ENCODE measurements around the gene TEPSIN. TPM values are rescaled to one million over a fixed set of nuclear protein-coding genes. Genes with fewer than 3 reads are reported as not detected.
"Not testable (repeated sequence)": the region's sequence is repeated elsewhere in the genome, so short reads cannot be mapped to it uniquely, and the experiment has no call there.

The TEPSIN gene
- total and polyA plus RNA-seq, 7 donors, result 6.9 to 42.8 (median 23.5) TPM

DNA sequence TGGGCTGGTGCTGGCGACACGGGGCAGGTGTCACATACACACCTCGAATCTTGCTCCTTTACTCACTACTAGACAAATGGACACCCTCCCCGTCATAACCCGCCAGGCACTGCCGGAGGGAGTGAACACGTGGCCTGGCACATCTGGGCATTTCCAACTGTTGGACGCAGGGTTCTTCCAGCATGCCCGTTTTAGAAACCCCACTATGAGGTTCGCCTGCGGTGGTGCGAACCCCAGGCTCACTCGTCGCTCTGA, 9.3 kb downstream of the TEPSIN start:
- Histone ChIP-seq H3K27me3 (no peaks in the 10 kb centered on the region), H3K4me1 (no peaks in the 10 kb centered on the region), H3K9me3 (no peaks in the 10 kb centered on the region), H3K4me3 (no peak overlapping the region), H3K36me3 (peaks cover 16 to 64% (median 29%) of the 10 kb centered on the region in 4 donors), H3K27ac (no peak overlapping the region)
- 94 to 95% methylated on average over 14 of the region's 14 CpGs for WGBS, 2 donors
- intact Hi-C loops (cut with DNase I), result loop anchor here (10.0 kb wide), 1 partner anchor 195 kb away; the partner anchor contains the start of gene BAIAP2
- TF ChIP-seq EP300 (IDR thresholded peaks at IDR 0.05), result no peak
- no peak for TF ChIP-seq POLR2AphosphoS5 (IDR thresholded peaks at IDR 0.05)
- no peak for TF ChIP-seq CTCF (IDR thresholded peaks at IDR 0.05)
- no peak for TF ChIP-seq POLR2A (IDR thresholded peaks at IDR 0.05)
- DNase-seq, result no peak

DNA sequence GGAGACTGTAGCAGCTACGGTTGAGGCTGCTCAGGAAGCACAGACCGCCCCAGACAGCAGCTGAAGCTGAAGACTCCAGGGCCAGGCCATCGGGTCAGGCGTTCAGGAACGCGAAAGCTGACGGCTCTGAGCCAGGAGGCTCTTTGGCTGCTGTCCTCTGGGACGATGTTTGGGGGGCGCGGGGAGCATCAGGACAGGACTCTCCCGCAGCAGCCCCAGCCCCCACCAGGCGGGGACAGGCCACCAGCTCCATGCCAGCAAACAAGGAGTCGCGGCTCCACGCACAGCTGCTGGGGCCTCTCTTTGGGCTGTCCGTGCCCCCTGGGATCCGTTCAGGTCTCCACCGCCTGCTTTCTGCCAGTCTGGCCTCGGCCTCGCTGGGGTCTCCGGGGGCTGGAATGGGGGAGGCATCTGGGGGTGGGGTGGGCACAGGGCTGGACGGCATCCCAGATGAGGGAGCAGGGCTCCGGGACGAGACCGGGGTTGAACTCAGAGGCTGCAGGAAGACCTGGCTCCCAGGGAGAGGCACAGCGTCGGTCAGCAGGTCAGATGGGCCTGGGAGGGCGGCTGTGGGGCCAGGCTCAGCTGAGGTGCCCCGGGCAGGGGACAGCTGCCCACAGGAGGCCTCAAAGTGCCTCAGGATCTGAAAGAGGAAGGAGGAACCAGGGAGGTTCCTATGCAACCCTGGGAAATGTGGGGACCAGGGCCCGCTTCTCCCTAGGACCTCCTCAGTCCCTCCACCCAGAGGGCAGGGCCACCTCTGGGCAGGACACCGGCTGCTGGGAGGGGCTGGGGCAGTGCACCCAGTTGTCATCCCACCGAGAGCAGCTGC, 9.8 kb downstream of the TEPSIN start:
- Histone ChIP-seq H3K27me3 (no peaks in the 10 kb centered on the region), H3K4me3 (no peak overlapping the region), H3K9me3 (no peaks in the 10 kb centered on the region), H3K36me3 (peaks cover 16 to 58% (median 29%) of the 10 kb centered on the region in 4 donors), H3K27ac (no peak overlapping the region), H3K4me1 (peaks cover 0 to under 1% (median 0%) of the 10 kb centered on the region in 4 donors)
- 89 to 92% methylated on average over 32 of the region's 32 CpGs for WGBS, 2 donors
- TF ChIP-seq POLR2A (IDR thresholded peaks at IDR 0.05), result no peak
- no peak for TF ChIP-seq EP300 (IDR thresholded peaks at IDR 0.05)
- intact Hi-C loops (cut with DNase I), result loop anchor here (10.0 kb wide), 1 partner anchor 194 kb away; the partner anchor contains the start of gene BAIAP2
- no peak for DNase-seq

GRCh38 chr17:81228420-81228819, 10.4 kb downstream of the TEPSIN start:
- H3K4me3 ChIP-seq, result no peak overlapping the region
- no peak for TF ChIP-seq EP300 (IDR thresholded peaks at IDR 0.05)
- no peak for TF ChIP-seq CTCF (IDR thresholded peaks at IDR 0.05)
- TF ChIP-seq POLR2A (IDR thresholded peaks at IDR 0.05), result no peak
- H3K9me3 ChIP-seq, result no peaks in the 10 kb centered on the region
- 72 to 79% methylated on average over 9 of the region's 9 CpGs for WGBS, 2 donors
- H3K4me1 ChIP-seq, result peaks cover 0 to 7% (median 2%) of the 10 kb centered on the region in 4 donors
- no peak for DNase-seq
- H3K36me3 ChIP-seq, result peaks cover 15 to 52% (median 27%) of the 10 kb centered on the region in 4 donors
- no peak overlapping the region for H3K27ac ChIP-seq
- H3K27me3 ChIP-seq, result no peaks in the 10 kb centered on the region
- intact Hi-C loops (cut with DNase I), result loop anchor here (10.0 kb wide), 1 partner anchor 194 kb away; the partner anchor contains the start of gene BAIAP2

- 60 to 82% methylated on average over 2 of the region's 2 CpGs for WGBS, 2 donors
Measured at GRCh38 chr17:81227630-81228029, 11.2 kb downstream of the TEPSIN start.

DNA sequence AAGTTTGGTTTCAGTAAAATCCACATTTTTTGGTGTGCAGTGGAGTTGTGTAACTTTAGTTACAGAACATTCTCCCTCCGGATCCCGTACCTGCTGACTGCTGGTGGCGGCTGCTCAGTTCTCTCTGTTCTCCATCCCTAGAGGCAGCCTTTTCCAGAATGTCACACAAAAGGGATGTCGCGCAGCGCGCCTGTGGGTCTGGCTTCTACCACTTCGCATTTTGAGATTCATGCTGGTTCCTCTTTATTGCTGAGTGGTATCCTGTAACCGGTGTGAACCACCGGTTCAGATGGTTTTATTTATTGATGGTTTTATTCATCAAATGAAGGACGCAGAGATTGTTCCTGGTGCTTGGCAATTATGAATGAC, 15.1 kb downstream of the TEPSIN start:
- 16% methylated on average over 11 of the region's 11 CpGs for WGBS, 2 donors
- intact Hi-C loops (cut with DNase I), result loop anchor here (1.0 to 10.0 kb wide), 2 partner anchors 16 to 189 kb away; partner anchors contain the start of genes BAIAP2, NDUFAF8 and TEPSIN
- Histone ChIP-seq H3K4me3 (peak overlapping the region; percentile 35 to 87 (median 80)), H3K27ac (peak overlapping the region; percentile 19 to 63 (median 46)), H3K9me3 (no peaks in the 10 kb centered on the region), H3K4me1 (peaks cover 0 to 25% (median 18%) of the 10 kb centered on the region in 4 donors), H3K36me3 (peaks cover 0 to 13% (median 0%) of the 10 kb centered on the region in 4 donors), H3K27me3 (no peaks in the 10 kb centered on the region)
- TF ChIP-seq POLR2A (IDR thresholded peaks at IDR 0.05) (no peak), CTCF (IDR thresholded peaks at IDR 0.05) (no peak), POLR2AphosphoS5 (IDR thresholded peaks at IDR 0.05) (no peak), EP300 (IDR thresholded peaks at IDR 0.05) (no peak)
- no peak for DNase-seq

More at GRCh38 chr17:81227630-81228029, 11.2 kb downstream of the TEPSIN start:
- H3K4me3 ChIP-seq, H3K27ac ChIP-seq, DNase-seq, H3K27me3 ChIP-seq, H3K9me3 ChIP-seq: not testable (repeated sequence)
- Histone ChIP-seq H3K36me3 (peaks cover 7 to 44% (median 21%) of the 10 kb centered on the region in 4 donors), H3K4me1 (peaks cover 0 to 10% (median 4%) of the 10 kb centered on the region in 4 donors)
- intact Hi-C loops (cut with DNase I), result loop anchor here (10.0 kb wide), 1 partner anchor 193 kb away; the partner anchor contains the start of gene BAIAP2
